WTC11 (cell line): ENCODE measurements around the gene RPS25.

Source experiments
- ELF4 ChIP-seq: sonication (generic); formaldehyde crosslinking; IDR thresholded peaks from 2 replicates; pipeline ENCODE4 v1.8.1; 2022; ENCODE audit warnings: low read depth, mild to moderate bottlenecking, moderate library complexity, missing genetic modification reagents
- NFYB ChIP-seq: sonication (generic); formaldehyde crosslinking; conservative IDR thresholded peaks from 2 replicates; pipeline ENCODE4 v1.8.0; 2022; ENCODE audit warnings: low read depth, missing genetic modification reagents
- OVOL2 ChIP-seq: fragments of 250-450 bp; sonication (Bioruptor Pico); IDR thresholded peaks from 2 replicates; pipeline ENCODE4 v1.9.0; 2021; ENCODE audit warnings: mild to moderate bottlenecking, borderline replicate concordance
- SP1 ChIP-seq: sonication (generic); formaldehyde crosslinking; conservative IDR thresholded peaks from 2 replicates; pipeline ENCODE4 v1.8.1; 2022; ENCODE audit warnings: missing genetic modification reagents
- TF ChIP-seq, protein P1 (sequence below): fragments of 200-600 bp; IDR thresholded peaks from 2 replicates; pipeline ENCODE4 v1.8.0; 2022; ENCODE audit warnings: antibody characterized with exemption
- TF ChIP-seq, protein P2 (sequence below): sonication (generic); formaldehyde crosslinking; IDR thresholded peaks from 2 replicates; pipeline ENCODE4 v1.8.0; 2022; ENCODE audit warnings: mild to moderate bottlenecking, missing genetic modification reagents

DNA sequence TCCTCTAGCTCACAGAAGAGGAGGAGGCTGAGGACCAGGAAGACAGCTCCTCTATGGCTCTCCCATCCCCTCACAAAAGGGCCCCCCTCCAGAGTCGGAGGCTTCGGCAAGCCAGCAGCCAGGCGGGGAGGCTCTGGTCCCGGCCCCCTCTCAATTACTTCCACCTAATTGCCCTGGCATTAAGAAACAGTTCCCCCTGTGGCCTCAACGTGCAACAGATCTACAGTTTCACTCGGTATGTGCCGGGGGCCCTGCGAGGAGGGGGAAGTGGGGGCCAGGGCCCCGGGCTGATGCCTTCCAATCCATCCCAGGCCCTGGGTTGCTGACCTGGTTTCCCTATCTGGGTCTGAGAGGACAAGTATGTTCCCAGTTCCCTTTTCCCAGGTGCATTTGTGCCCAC is 38.7 kb downstream of the RPS25 start:
- TF ChIP-seq, protein P1, sequence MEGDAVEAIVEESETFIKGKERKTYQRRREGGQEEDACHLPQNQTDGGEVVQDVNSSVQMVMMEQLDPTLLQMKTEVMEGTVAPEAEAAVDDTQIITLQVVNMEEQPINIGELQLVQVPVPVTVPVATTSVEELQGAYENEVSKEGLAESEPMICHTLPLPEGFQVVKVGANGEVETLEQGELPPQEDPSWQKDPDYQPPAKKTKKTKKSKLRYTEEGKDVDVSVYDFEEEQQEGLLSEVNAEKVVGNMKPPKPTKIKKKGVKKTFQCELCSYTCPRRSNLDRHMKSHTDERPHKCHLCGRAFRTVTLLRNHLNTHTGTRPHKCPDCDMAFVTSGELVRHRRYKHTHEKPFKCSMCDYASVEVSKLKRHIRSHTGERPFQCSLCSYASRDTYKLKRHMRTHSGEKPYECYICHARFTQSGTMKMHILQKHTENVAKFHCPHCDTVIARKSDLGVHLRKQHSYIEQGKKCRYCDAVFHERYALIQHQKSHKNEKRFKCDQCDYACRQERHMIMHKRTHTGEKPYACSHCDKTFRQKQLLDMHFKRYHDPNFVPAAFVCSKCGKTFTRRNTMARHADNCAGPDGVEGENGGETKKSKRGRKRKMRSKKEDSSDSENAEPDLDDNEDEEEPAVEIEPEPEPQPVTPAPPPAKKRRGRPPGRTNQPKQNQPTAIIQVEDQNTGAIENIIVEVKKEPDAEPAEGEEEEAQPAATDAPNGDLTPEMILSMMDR: no peak
- TF ChIP-seq ELF4 (CRISPR knock-in tag): no peak
- TF ChIP-seq OVOL2 (CRISPR knock-in tag): no peak
- TF ChIP-seq SP1 (CRISPR knock-in tag): no peak
- TF ChIP-seq, protein P2, sequence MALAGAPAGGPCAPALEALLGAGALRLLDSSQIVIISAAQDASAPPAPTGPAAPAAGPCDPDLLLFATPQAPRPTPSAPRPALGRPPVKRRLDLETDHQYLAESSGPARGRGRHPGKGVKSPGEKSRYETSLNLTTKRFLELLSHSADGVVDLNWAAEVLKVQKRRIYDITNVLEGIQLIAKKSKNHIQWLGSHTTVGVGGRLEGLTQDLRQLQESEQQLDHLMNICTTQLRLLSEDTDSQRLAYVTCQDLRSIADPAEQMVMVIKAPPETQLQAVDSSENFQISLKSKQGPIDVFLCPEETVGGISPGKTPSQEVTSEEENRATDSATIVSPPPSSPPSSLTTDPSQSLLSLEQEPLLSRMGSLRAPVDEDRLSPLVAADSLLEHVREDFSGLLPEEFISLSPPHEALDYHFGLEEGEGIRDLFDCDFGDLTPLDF: no peak
- no peak for TF ChIP-seq NFYB (CRISPR knock-in tag)
